Measurements from ENCODE around the gene RADIL.
A peak's percentile ranks its signal among the peaks of the same experiment; 100 is the strongest.

Gene RADIL

GRCh38 chr7:4791738-4792536, 91.6 kb downstream of the RADIL start:
- peak; percentile 69 for TF ChIP-seq CTCF (IDR thresholded peaks at IDR 0.05; ENCODE audit: low read depth, low read length)
- in situ Hi-C loops (cut with HindIII; ENCODE audit: low sequenced_read_pairs): no loop called here
- peak; percentile 56 for DNase-seq (ENCODE audit: low read depth, low spot score)
- H3K4me3 ChIP-seq (ENCODE audit: low read depth, low read length): peak overlapping the region; percentile 26

- no peak for DNase-seq (ENCODE audit: low read depth, low spot score)
- no peak for TF ChIP-seq CTCF (IDR thresholded peaks at IDR 0.05; ENCODE audit: low read depth, low read length)
- no peak overlapping the region for H3K4me3 ChIP-seq (ENCODE audit: low read depth, low read length)
- in situ Hi-C loops (cut with HindIII; ENCODE audit: low sequenced_read_pairs): no loop called here
Measured at GRCh38 chr7:4791101-4791737, 92.3 kb downstream of the RADIL start.

- no peak for DNase-seq (ENCODE audit: low read depth, low spot score)
- TF ChIP-seq CTCF (IDR thresholded peaks at IDR 0.05; ENCODE audit: low read depth, low read length): no peak
- no peak overlapping the region for H3K4me3 ChIP-seq (ENCODE audit: low read depth, low read length)
- in situ Hi-C loops (cut with HindIII; ENCODE audit: low sequenced_read_pairs): no loop called here
Measured at GRCh38 chr7:4790516-4790991, 93.0 kb downstream of the RADIL start.

GRCh38 chr7:4790078-4790465, 93.4 kb downstream of the RADIL start:
- H3K4me3 ChIP-seq (ENCODE audit: low read depth, low read length): no peak overlapping the region
- in situ Hi-C loops (cut with HindIII; ENCODE audit: low sequenced_read_pairs): no loop called here
- TF ChIP-seq CTCF (IDR thresholded peaks at IDR 0.05; ENCODE audit: low read depth, low read length): no peak
- no peak for DNase-seq (ENCODE audit: low read depth, low spot score)

- no peak for DNase-seq (ENCODE audit: low read depth, low spot score)
- in situ Hi-C loops (cut with HindIII; ENCODE audit: low sequenced_read_pairs): no loop called here
- H3K4me3 ChIP-seq (ENCODE audit: low read depth, low read length): no peak overlapping the region
- no peak for TF ChIP-seq CTCF (IDR thresholded peaks at IDR 0.05; ENCODE audit: low read depth, low read length)
Measured at GRCh38 chr7:4789194-4790077, 94.1 kb downstream of the RADIL start.

- no peak overlapping the region for H3K4me3 ChIP-seq (ENCODE audit: low read depth, low read length)
- TF ChIP-seq CTCF (IDR thresholded peaks at IDR 0.05; ENCODE audit: low read depth, low read length): no peak
- in situ Hi-C loops (cut with HindIII; ENCODE audit: low sequenced_read_pairs): no loop called here
- DNase-seq (ENCODE audit: low read depth, low spot score): no peak
Measured at GRCh38 chr7:4788627-4789189, 94.8 kb downstream of the RADIL start.

All from astrocyte of the spinal cord (primary cell).